Endothelial cell of umbilical vein (primary cell): ENCODE data around the gene FAM193A. TPM values are rescaled to one million over a fixed set of nuclear protein-coding genes. Genes with fewer than 3 reads are reported as not detected.
"Not testable (repeated sequence)": the region's sequence is repeated elsewhere in the genome, so short reads cannot be mapped to it uniquely, and the experiment has no call there.

Source experiments
- BruUV-seq: library from RNA; stranded (reverse); fragments of 400-500 nt; replicated peaks from 2 replicates; lab custom pipeline; 2021; lab: Mats Ljungman, UMichigan
- CTCF ChIA-PET: fragments of 300-600, 350-600 bp; sonication (Branson Sonifier 250); formaldehyde crosslinking; loops from one replicate; lab custom pipeline; 2021; ENCODE audit warnings: antibody characterized with exemption, inconsistent platforms; lab: Charles Lee
- POLR2A ChIA-PET: fragments of 300-600, 350-600 bp; sonication (Branson Sonifier 250); formaldehyde crosslinking; loops from one replicate; lab custom pipeline; 2021; ENCODE audit warnings: antibody characterized with exemption, inconsistent platforms; lab: Charles Lee
- DNase-seq: peaks from one replicate; pipeline ENCODE4 v3.0.0-alpha.2; 2011; ENCODE audit warnings: low read depth, low spot score
- FAIRE-seq: peaks from 2 replicates; lab custom pipeline; 2011; peaks lifted over from hg19 to GRCh38; lab: Jason Lieb, UNC
- H2AFZ ChIP-seq: 2 replicates; pipeline ENCODE4 v1.6.0; 2012; ENCODE audit warnings: low read depth, low read length, control low read depth, inconsistent platforms
- H3K27ac ChIP-seq: 2 replicates; pipeline ENCODE4 v1.5.1; 2011; ENCODE audit warnings: low read depth, mild to moderate bottlenecking, control low read depth, low read length, moderate library complexity; ENCODE audit not compliant: insufficient read depth
- H3K27me3 ChIP-seq, 2 experiments: 2 replicates each; pipeline versions ENCODE4 v1.6.0 to v1.6.1; 2011; ENCODE audit warnings: low read length in 2 of 2, mixed read lengths in 1 of 2; ENCODE audit not compliant: control insufficient read depth in 2 of 2, insufficient read depth in 2 of 2
- H3K36me3 ChIP-seq, 2 experiments: 2 replicates in 1 of 2; 3 replicates in 1 of 2; pipeline ENCODE4 v1.5.1; 2011; ENCODE audit warnings: low read length in 2 of 2, mild to moderate bottlenecking in 1 of 2, moderate library complexity in 1 of 2; ENCODE audit not compliant: control insufficient read depth in 2 of 2, insufficient read depth in 2 of 2; ENCODE audit errors: extremely low read depth in 1 of 2
- H3K4me1 ChIP-seq: 3 replicates; pipeline ENCODE4 v1.5.1; 2011; ENCODE audit warnings: mild to moderate bottlenecking, low read length; ENCODE audit not compliant: control insufficient read depth, insufficient read depth; ENCODE audit errors: extremely low read depth
- H3K4me2 ChIP-seq: 2 replicates; pipeline ENCODE4 v1.6.1; 2011; ENCODE audit warnings: low read length, control low read depth, mixed read lengths; ENCODE audit not compliant: insufficient read depth
- H3K4me3 ChIP-seq, 3 experiments: fragments of 200-600 bp in 1 of 3; sonication (generic), shearing (Covaris generic) in 1 of 3; replicated peaks in 1 of 3; 2 replicates each; pipeline ENCODE4 v1.5.1; 2011 to 2016; ENCODE audit warnings: control low read depth in 3 of 3, low read length in 3 of 3, mild to moderate bottlenecking in 2 of 3, inconsistent platforms in 1 of 3, low read depth in 1 of 3, moderate library complexity in 1 of 3; ENCODE audit not compliant: insufficient read depth in 1 of 3
- H3K79me2 ChIP-seq: 2 replicates; pipeline ENCODE4 v1.6.0; 2012; ENCODE audit warnings: low read length, inconsistent platforms; ENCODE audit not compliant: control insufficient read depth, insufficient read depth
- H3K9ac ChIP-seq: replicated peaks from 2 replicates; pipeline ENCODE3; 2011; ENCODE audit warnings: low read length, control low read depth; ENCODE audit not compliant: insufficient read depth; ENCODE audit errors: extremely low read depth
- H3K9me1 ChIP-seq: replicated peaks from 3 replicates; pipeline ENCODE4 v1.6.0; 2011; ENCODE audit warnings: mild to moderate bottlenecking, low read length; ENCODE audit not compliant: control insufficient read depth, insufficient read depth; ENCODE audit errors: extremely low read depth
- H3K9me3 ChIP-seq: replicated peaks from 2 replicates; pipeline ENCODE4 v1.5.1; 2012; ENCODE audit warnings: low read length, inconsistent platforms; ENCODE audit not compliant: control insufficient read depth, insufficient read depth
- H4K20me1 ChIP-seq: replicated peaks from 2 replicates; pipeline ENCODE3; 2011; ENCODE audit warnings: mild to moderate bottlenecking, low read length; ENCODE audit not compliant: control insufficient read depth, insufficient read depth; ENCODE audit errors: extremely low read depth
- CTCF ChIP-seq, 2 donors: IDR thresholded peaks; 1 replicate in 1 of 2; 2 replicates in 1 of 2; pipeline ENCODE4 v1.5.1; 2011; ENCODE audit warnings: low read length in 2 of 2, mild to moderate bottlenecking in 2 of 2, moderate library complexity in 2 of 2, control low read depth in 1 of 2, inconsistent platforms in 1 of 2, low read depth in 1 of 2; ENCODE audit not compliant: insufficient read depth in 1 of 2; ENCODE audit errors: extremely low read depth in 1 of 2
- EZH2 ChIP-seq: IDR thresholded peaks from 2 replicates; pipeline ENCODE4 v1.6.1; 2012; ENCODE audit warnings: borderline replicate concordance, low read depth, mild to moderate bottlenecking, moderate library complexity, low read length, inconsistent platforms; ENCODE audit not compliant: severe bottlenecking
- FOS ChIP-seq: IDR thresholded peaks from 2 replicates; pipeline ENCODE4 v1.6.1; 2011; ENCODE audit warnings: mild to moderate bottlenecking, low read length, moderate library complexity, borderline replicate concordance; ENCODE audit not compliant: insufficient read depth
- GATA2 ChIP-seq: IDR thresholded peaks from 2 replicates; pipeline ENCODE4 v1.7.0; 2011; ENCODE audit warnings: low read depth, mild to moderate bottlenecking, moderate library complexity, mixed read lengths, low read length; ENCODE audit not compliant: insufficient read length, insufficient read depth
- JUN ChIP-seq: IDR thresholded peaks from 2 replicates; pipeline ENCODE4 v1.6.1; 2011; ENCODE audit warnings: borderline replicate concordance, low read depth; ENCODE audit not compliant: insufficient read length, insufficient read depth
- MAX ChIP-seq: IDR thresholded peaks from 2 replicates; pipeline ENCODE4 v1.6.1; 2011; ENCODE audit not compliant: insufficient read depth, insufficient read length
- MYC ChIP-seq: IDR thresholded peaks from one replicate; pipeline ENCODE4 v1.6.1; 2011; ENCODE audit warnings: mild to moderate bottlenecking, low read depth, low read length
- POLR2A ChIP-seq: IDR thresholded peaks from 2 replicates; pipeline ENCODE4 v1.6.1; 2012; ENCODE audit warnings: low read depth, mild to moderate bottlenecking, control low read depth, low read length
- POLR2AphosphoS5 ChIP-seq: IDR thresholded peaks from 2 replicates; pipeline ENCODE4 v1.6.1; 2012; ENCODE audit warnings: low read depth, mild to moderate bottlenecking, control low read depth, low read length, moderate library complexity; ENCODE audit not compliant: insufficient read depth
- dilution Hi-C: fragments of 300-500 bp; cut with MboI; formaldehyde crosslinking; loops from one replicate; pipeline ENCODE4 v1.15.0; 2019; ENCODE audit warnings: low sequenced_read_pairs; ENCODE audit not compliant: extremely low pct_ligation_motif_present
- intact Hi-C: fragments of 100-400 bp; cut with micrococcal nuclease; formaldehyde crosslinking; loops from one replicate; pipeline ENCODE4 v1.10.0; 2022
- polyA plus RNA-seq, 4 experiments: library from polyadenylated mRNA; depleted of rRNA in 3 of 4; stranded (reverse) in 3 of 4; unstranded in 1 of 4; fragments of >200 nt; gene quantifications; 2 replicates each; pipeline versions ENCODE4 v1.2.1 to v1.2.3, GENCODE V29; 2011 to 2012; ENCODE audit warnings: missing spikeins in 1 of 4
- total RNA-seq: library from RNA; stranded (reverse); gene quantifications from 2 replicates; pipeline ENCODE4 v1.2.3, GENCODE V29; 2021

The FAM193A gene
- total and polyA plus RNA-seq, 2 donors (not counting 3 experiments of a cell fraction or from before 2014, with no cell fraction given): 12.3 to 32.1 TPM

GRCh38 chr4:2723751-2724150 is 187.3 kb downstream of the FAM193A start:
- Histone ChIP-seq H3K4me2 (no peak overlapping the region), H3K9me3 (no peaks in the 10 kb centered on the region), H3K27me3 (no peaks in the 10 kb centered on the region), H4K20me1 (no peaks in the 10 kb centered on the region), H3K4me1 (no peaks in the 10 kb centered on the region), H2AFZ (no peak overlapping the region), H3K27ac (no peak overlapping the region), H3K79me2 (no peaks in the 10 kb centered on the region), H3K9me1 (no peaks in the 10 kb centered on the region), H3K36me3 (peaks cover 2 to 3% of the 10 kb centered on the region in 2 experiments), H3K9ac (no peak overlapping the region), H3K4me3 (no peak overlapping the region)
- POLR2A ChIA-PET: no interaction called here
- BruUV-seq: no TSS peak
- dilution Hi-C loops (no loop called here), intact Hi-C loops (no loop called here)
- CTCF ChIA-PET: interaction anchor here (0.7 kb wide), 1 partner anchor 144 kb away, joined by 3 read pairs; no protein-coding TSS in a partner anchor
- FAIRE-seq (no peak), DNase-seq (no peak)
- no peak for TF ChIP-seq MYC
- TF ChIP-seq FOS: no peak
- TF ChIP-seq EZH2: no peak
- TF ChIP-seq POLR2AphosphoS5: no peak
- TF ChIP-seq JUN: no peak

- TF ChIP-seq POLR2AphosphoS5: no peak
- TF ChIP-seq EZH2: no peak
- TF ChIP-seq CTCF (IDR thresholded peaks at IDR 0.05; ENCODE audit: extremely low read depth in 1 of 2, insufficient read depth in 1 of 2, low read depth in 1 of 2, low read length in 2 of 2): no peak
- no peak for TF ChIP-seq FOS
- TF ChIP-seq MAX: no peak
- no peak for TF ChIP-seq MYC
- no peak for TF ChIP-seq POLR2A
- TF ChIP-seq JUN: no peak
- TF ChIP-seq GATA2: no peak
- Histone ChIP-seq H3K9me1 (no peaks in the 10 kb centered on the region), H3K27ac (no peak overlapping the region), H3K4me3 (no peak overlapping the region), H3K79me2 (no peaks in the 10 kb centered on the region), H3K9ac (no peak overlapping the region), H4K20me1 (no peaks in the 10 kb centered on the region), H3K4me2 (no peak overlapping the region), H3K4me1 (no peaks in the 10 kb centered on the region), H3K27me3 (no peaks in the 10 kb centered on the region), H3K36me3 (peaks cover 2 to 9% of the 10 kb centered on the region in 2 experiments), H2AFZ (no peak overlapping the region), H3K9me3 (no peaks in the 10 kb centered on the region)
- POLR2A ChIA-PET: no interaction called here
- CTCF ChIA-PET: interaction anchor here (0.9 kb wide), 1 partner anchor 189 kb away, joined by 4 read pairs; no protein-coding TSS in a partner anchor
- FAIRE-seq (no peak), DNase-seq (no peak)
- no TSS peak for BruUV-seq
- intact Hi-C loops: no loop called here
- dilution Hi-C loops: no loop called here
Measured at GRCh38 chr4:2725380-2725779, 188.9 kb downstream of the FAM193A start.

GRCh38 chr4:2726881-2727280 is 190.4 kb downstream of the FAM193A start:
- H3K27ac ChIP-seq, H2AFZ ChIP-seq, H3K79me2 ChIP-seq, H3K4me1 ChIP-seq, BruUV-seq, H3K4me2 ChIP-seq, H3K4me3 ChIP-seq, CTCF ChIA-PET, H3K9me1 ChIP-seq, FAIRE-seq, H4K20me1 ChIP-seq, H3K9me3 ChIP-seq, POLR2A ChIA-PET, intact Hi-C loops, DNase-seq, dilution Hi-C loops, H3K27me3 ChIP-seq, H3K9ac ChIP-seq: not testable (repeated sequence)
- peaks cover 3 to 13% of the 10 kb centered on the region in 2 experiments for H3K36me3 ChIP-seq
